Loucy (cell line): ENCODE results near the gene AKAP9.

Source experiments
- CTCF ChIP-seq: fragments of 200-600 bp; sonication (generic); conservative IDR thresholded peaks from 2 replicates; pipeline ENCODE4 v1.5.1; 2014; ENCODE audit warnings: mild to moderate bottlenecking, antibody characterized with exemption, low read length
- EZH2phosphoT487 ChIP-seq: fragments of 200-600 bp; IDR thresholded peaks from 2 replicates; pipeline ENCODE4 v1.6.1; 2018; ENCODE audit warnings: antibody characterized with exemption, mild to moderate bottlenecking, moderate library complexity, borderline replicate concordance

GRCh38 chr7:92149736-92150239 is 209.1 kb downstream of the AKAP9 start:
- TF ChIP-seq CTCF, result no peak
- no peak for TF ChIP-seq EZH2phosphoT487
